GM21515 (cell line): ENCODE results near the gene PLXDC2.
"Not testable (repeated sequence)": the region's sequence is repeated elsewhere in the genome, so short reads cannot be mapped to it uniquely, and the experiment has no call there.

Experiments
- ATAC-seq: cut with Tn5 transposase; IDR thresholded peaks from one replicate; pipeline ENCODE4 v1.9.1; 2021; ENCODE audit not compliant: unreplicated experiment

PLXDC2 gene

DNA sequence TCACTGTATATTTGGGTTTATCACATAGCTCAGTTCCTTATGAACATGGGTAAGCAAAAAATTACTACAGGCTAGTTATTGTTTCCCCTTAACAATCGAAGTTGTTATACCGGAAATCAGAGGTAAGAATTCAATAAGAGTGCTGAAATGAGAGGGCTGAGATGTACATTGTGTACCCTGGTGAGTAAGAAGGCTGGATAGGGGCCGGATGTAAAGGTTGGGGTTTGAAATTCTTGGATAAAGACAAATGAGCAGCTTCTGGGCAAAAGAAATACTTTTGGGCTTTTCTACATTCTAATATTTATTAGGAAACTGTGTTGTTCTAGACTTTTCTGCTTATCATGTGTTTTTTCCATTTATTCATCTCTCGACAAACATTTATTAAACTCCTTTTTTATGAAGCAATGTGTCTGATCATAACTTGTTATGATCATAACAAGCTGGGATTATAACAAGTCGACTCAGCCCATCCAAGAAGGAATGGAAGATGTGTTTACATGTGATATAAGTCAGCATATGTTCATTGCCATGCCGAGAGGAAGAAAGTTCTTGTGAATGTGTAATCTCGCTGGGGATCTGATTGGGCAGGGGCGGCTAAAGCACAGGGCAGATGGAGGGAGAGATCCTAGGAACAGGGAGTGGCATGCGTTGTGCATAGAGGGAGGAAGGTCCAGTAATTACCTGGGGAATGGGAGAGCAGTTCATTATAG is 155.3 kb downstream of the PLXDC2 start:
- no peak for ATAC-seq

DNA sequence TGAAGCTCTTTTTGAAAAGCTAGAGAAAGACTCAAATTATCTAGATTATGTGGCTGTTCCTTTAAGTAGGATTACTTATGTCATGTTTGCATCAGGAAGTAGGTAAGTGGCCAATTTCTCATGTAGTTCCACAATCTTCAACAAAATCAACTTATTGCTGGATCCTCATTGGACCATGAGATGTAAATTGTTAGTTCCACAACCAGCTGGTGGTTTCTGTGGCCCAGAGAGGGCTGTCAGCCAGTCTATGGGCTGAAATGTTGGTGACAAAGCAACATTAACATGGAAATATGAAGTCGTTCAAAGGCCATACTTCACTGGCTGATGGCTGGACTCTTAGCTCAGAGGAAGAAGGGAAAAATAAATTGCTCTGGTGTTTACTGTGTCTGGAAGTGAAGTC is 157.9 kb downstream of the PLXDC2 start:
- no peak for ATAC-seq

DNA sequence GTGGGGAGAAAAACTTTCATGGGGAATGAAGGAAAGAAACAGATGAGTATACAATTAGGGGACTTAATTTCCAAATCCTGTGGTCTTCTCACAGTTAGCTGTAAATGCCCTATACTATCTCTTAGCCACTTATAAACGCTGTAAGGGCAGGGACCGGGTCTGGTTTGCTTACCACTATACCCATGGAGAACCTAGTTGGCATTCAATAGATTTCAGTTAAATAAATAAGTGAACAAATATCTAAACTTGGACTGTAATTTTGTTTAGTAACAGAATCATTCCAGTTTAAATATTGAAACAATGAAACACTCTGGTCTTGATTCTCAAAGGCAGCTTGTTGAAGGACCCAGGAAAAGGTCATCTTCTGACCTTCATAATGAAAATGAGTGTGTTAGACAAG is 158.3 kb downstream of the PLXDC2 start:
- no peak for ATAC-seq

GRCh38 chr10:19977097-19977521 is 160.9 kb downstream of the PLXDC2 start:
- ATAC-seq = no peak

DNA sequence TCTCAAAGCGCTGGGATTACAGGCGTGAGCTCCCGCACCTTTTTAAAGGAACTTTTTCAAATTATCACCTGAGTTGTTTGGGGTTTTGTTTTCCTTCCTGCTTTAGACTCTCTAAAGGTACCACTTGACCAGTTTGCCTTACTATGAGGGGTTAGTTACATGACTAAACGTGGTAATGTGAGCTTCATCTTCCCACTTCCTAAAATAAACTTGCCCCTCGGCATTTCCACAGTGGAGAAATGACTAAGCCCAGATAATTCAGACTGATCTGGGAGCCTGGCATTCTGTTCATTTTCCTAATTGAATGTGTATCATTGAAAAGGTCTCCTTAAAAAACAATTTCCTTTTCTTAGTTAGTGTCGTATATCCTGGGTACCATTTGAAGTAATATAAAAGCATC is 163.4 kb downstream of the PLXDC2 start:
- ATAC-seq = no peak

DNA sequence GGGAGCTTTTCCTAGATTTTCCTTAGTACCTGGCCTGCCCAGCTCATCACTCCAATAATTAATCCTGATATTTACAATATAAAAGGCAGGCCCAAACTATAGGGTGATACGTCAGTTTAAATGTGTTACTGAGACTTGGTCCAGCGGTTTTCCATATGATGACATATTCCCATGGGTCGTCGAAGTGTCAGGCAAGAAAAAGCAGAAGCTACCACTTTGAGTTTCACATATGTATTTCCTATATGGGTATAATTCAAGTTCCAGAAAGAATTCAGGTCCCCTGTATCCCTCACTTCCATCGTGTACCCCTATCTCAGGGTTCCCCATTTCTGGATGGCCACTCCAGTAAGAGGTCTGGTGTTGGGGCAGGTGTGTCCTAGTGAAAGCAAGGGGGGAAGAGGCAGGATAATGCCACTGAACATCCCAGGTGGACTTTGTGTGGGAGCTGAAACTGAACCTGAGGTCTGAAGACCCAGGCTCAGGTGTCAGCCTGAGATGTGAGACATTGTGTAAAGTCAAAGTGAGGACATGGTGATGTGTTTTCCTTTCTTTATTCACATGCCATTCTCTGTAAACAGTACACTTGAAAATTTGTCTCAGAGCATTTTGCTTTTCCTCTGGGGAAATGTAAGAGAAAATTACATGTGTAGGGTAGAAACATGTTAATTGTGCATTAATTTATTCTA is 167.8 kb downstream of the PLXDC2 start:
- ATAC-seq = no peak

DNA sequence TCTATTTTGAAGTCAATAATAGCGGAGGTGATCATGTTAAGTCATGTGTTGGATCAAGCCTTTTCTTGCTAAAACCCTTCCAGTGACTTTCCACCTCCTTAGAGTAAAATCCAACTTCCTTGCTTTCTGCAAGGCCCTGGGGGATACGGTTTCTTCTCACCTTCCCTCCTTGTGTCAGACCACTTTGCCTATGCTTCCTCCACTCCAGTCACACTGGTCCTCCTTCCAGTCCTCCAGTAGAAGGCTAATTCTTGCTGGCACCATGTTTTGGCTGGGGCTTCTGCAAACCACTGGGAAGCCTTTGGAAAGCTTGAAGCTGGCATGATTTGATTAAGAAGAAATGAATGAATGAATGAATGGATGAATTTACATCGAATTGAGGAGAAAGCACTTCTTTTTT is 169.5 kb downstream of the PLXDC2 start:
- no peak for ATAC-seq

DNA sequence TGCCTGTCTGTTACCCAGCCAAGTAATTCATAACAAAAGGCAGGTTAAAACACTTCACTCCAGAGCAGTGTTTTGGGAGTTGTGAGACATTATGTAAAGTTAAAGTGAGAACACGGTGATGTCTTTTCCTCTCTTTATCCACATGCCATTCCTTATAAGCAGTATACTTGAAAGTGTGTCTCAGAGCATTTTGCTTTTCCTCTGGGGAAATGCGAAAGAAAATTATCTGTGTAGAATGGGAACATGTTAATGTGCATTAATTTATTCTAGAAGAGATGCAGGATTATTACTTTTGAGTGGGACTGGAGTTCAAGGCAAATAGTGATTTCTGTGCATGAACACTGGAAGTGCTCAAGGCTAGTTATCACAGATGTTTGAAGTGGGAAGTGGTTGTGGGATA is 170.4 kb downstream of the PLXDC2 start:
- no peak for ATAC-seq

DNA sequence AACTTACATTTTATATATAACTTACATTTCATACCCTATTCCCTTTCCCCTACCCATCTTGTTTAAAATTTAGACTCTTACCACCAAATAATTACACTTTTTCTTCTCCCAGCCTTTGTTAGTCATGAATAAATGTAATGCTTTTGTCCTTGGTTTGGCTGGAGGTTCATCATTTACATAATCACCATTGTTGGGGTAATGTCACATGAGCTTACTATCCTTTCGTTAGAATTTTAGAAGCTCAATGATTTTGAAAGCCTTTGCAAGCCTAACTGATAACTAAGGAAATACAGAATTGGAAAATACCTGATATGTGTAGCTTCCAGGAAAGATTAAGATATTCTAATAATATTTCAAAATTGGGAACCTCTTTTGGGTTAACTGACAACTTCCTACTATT is 171.7 kb downstream of the PLXDC2 start:
- no peak for ATAC-seq

DNA sequence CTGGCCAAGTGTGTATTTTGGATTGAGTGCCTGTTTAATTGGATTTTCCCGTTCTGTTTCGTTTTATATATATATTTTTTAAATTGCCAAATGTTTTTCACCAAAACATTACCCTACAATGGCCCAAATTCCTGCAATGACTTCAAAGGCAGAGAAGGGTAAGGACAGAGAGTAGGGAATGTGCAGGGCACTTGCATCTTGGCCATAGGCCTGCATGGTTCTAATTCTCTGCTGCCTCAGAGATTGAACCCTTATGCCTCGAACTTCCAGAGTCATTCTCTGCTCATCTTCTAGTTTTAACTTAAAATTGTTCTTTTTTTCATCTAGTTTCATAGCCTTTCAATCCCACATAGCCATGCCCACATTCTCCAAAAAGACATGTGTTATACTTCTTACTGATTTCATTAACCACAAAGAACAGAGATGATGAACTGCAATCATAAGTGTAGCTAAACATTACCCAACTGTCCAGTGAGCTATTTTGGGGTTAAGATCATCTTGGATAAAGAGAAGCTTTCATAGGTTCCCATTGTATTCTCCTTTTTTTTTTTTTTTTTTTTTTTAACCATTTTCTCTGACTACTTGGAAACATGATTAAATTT is 177.6 kb downstream of the PLXDC2 start:
- ATAC-seq = peak; percentile 64

DNA sequence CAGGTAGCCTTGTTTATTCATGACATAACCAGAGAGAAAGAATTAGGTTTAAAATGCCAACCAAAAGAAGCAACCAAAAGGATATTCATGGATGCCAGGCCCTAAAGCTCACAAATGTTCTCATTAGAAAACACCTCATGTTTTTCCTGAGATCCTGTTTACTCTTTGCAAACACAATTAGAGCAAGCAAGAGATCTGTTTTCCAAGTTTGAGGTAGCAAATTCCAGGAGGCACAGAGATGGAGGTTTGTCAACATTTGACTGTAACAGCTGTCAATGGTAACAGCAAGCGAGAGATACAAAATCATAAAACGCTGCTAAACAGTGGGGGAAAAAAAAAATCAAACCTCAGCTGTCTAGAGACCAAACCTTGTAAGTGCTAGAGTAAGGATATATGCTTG is 182.2 kb downstream of the PLXDC2 start:
- no peak for ATAC-seq

DNA sequence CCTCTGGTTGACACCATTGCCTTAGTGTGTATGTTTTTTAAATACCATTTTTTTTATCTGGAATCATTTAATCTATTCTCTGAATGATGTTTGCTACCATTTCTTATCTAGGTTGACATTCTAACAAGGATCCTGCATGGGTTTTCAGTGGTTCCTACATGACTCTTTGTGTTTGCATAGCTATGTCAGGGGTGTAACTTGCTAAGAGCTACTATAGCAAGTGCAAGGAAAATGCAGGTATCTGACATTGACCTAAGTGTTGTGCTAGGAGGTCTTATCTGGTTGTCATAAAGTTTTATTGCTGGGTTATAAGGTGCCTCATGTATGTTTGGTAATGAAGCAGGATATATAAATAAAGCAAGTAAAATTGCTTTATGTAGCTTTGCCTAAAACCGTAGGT is 183.2 kb downstream of the PLXDC2 start:
- ATAC-seq = no peak

- not testable (repeated sequence) for ATAC-seq
Measured at GRCh38 chr10:20002026-20002425, 185.8 kb downstream of the PLXDC2 start.

GRCh38 chr10:20002657-20003056 is 186.4 kb downstream of the PLXDC2 start:
- ATAC-seq = no peak

DNA sequence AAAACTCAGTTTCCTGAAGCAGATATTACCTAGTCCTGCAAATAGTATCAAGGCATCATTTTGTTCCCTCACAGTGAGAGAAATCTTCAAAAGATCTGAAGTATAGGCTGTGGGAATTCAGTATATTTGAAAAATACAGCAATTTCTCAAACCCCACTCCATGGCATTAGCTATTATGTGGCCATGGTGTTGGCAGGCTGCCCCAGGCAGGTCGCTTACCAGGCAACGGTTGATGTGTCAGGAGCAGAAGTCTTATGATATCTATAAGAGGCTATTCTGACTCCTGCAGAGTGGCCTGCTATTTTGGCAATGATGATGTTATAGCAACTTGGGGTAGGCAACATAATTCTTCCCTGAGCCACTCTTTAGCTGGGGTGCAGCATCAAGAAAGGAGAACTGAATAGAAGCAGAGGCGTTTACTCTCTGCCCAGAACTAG is 187.9 kb downstream of the PLXDC2 start:
- ATAC-seq = peak; percentile 38

GRCh38 chr10:20005638-20006037 is 189.4 kb downstream of the PLXDC2 start:
- ATAC-seq = no peak

GRCh38 chr10:20006169-20006870 is 190.1 kb downstream of the PLXDC2 start:
- ATAC-seq = no peak

DNA sequence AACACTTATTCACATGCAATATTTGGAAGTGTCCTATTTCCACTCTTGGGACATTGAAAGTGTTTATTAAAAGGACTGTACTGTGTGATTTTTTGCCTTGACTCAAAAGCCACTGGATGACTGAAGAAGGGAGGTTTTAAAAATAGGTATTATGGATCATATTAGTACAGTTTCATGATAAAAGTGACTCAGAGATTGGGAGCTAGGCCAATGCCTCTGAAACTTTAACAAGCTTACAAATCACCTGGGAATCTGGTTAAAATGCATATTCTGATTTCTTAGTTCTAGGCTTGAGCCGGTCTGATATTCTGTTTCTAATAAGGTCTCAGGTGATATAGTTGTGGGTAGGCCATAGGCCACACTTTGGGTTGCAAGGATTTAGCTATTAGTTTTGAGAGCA is 191.2 kb downstream of the PLXDC2 start:
- ATAC-seq = no peak

GRCh38 chr10:20013991-20014750 is 197.9 kb downstream of the PLXDC2 start:
- ATAC-seq = no peak

- no peak for ATAC-seq
Measured at GRCh38 chr10:20017961-20018360, 201.7 kb downstream of the PLXDC2 start.

GRCh38 chr10:20020677-20021076 is 204.4 kb downstream of the PLXDC2 start:
- ATAC-seq = no peak
